ENCODE results near the gene CD300A.
A peak's percentile ranks its signal among the peaks of the same experiment; 100 is the strongest.

Gene CD300A

GRCh38 chr17:74441537-74441936, 24.9 kb upstream of the CD300A start:
- no peak for DNase-seq

- no peak for DNase-seq
Measured at GRCh38 chr17:74442291-74442669, 24.2 kb upstream of the CD300A start.

- DNase-seq: no peak
Measured at GRCh38 chr17:74442670-74443515, 23.5 kb upstream of the CD300A start.

- no peak for DNase-seq
Measured at GRCh38 chr17:74443516-74444296, 22.7 kb upstream of the CD300A start.

GRCh38 chr17:74444406-74444805, 22.0 kb upstream of the CD300A start:
- DNase-seq: no peak

GRCh38 chr17:74445158-74445557, 21.3 kb upstream of the CD300A start:
- DNase-seq: no peak

GRCh38 chr17:74446551-74447500, 19.6 kb upstream of the CD300A start:
- peak; percentile 37 for DNase-seq

- DNase-seq: no peak
Measured at GRCh38 chr17:74447628-74448159, 18.7 kb upstream of the CD300A start.

- no peak for DNase-seq
Measured at GRCh38 chr17:74448756-74449155, 17.7 kb upstream of the CD300A start.

GRCh38 chr17:74449306-74449705, 17.1 kb upstream of the CD300A start:
- DNase-seq: no peak

GRCh38 chr17:74449773-74450172, 16.7 kb upstream of the CD300A start:
- no peak for DNase-seq

GRCh38 chr17:74450231-74450630, 16.2 kb upstream of the CD300A start:
- no peak for DNase-seq

- no peak for DNase-seq
Measured at GRCh38 chr17:74450925-74451403, 15.5 kb upstream of the CD300A start.

GRCh38 chr17:74451557-74451956, 14.9 kb upstream of the CD300A start:
- no peak for DNase-seq

- no peak for DNase-seq
Measured at GRCh38 chr17:74452033-74452840, 14.2 kb upstream of the CD300A start.

GRCh38 chr17:74452841-74453661, 13.4 kb upstream of the CD300A start:
- no peak for DNase-seq

GRCh38 chr17:74453665-74454196, 12.7 kb upstream of the CD300A start:
- DNase-seq: no peak

- peak; percentile 68 for DNase-seq
Measured at GRCh38 chr17:74454197-74455024, 12.0 kb upstream of the CD300A start.

- no peak for DNase-seq
Measured at GRCh38 chr17:74455025-74455545, 11.3 kb upstream of the CD300A start.

All from activated CD8-positive, alpha-beta memory T cell treated with anti-CD3 and anti-CD28 coated beads, Interleukin-2, amount 50 U/mL, for 4 hours (primary cell).